IMR-90 (cell line): Measurements from ENCODE around the gene CCL2. TPM values are rescaled to one million over a fixed set of nuclear protein-coding genes. Genes with fewer than 3 reads are reported as not detected.
A peak's percentile ranks its signal among the peaks of the same experiment; 100 is the strongest.

Experiments
- ATAC-seq: fragments of 200-7000 bp; cut with Tn5 transposase; 2 replicates; pipeline ENCODE4 v1.9.1; 2020; ENCODE audit warnings: low read depth, mild to moderate bottlenecking, moderate library complexity
- BruUV-seq: library from RNA; stranded (reverse); fragments of 400-500 nt; replicated peaks from 2 replicates; lab custom pipeline; 2021; lab: Mats Ljungman, UMichigan
- CTCF ChIA-PET: fragments of 300-600 bp; formaldehyde crosslinking; extraction: SDS; loops from one replicate; lab custom pipeline; 2021; ENCODE audit warnings: antibody characterized with exemption; lab: Yijun Ruan, JAX
- POLR2A ChIA-PET: fragments of 300-600 bp; sonication (Branson Sonifier 250); formaldehyde crosslinking; loops from one replicate; lab custom pipeline; 2022; ENCODE audit warnings: antibody characterized with exemption; ENCODE audit not compliant: unreplicated experiment; lab: Charles Lee
- DNase-seq: peaks from one replicate; pipeline ENCODE4 v3.0.0; 2013
- H2AFZ ChIP-seq: replicated peaks from 2 replicates; pipeline ENCODE3; 2013; ENCODE audit warnings: low read length, mild to moderate bottlenecking; ENCODE audit not compliant: poor library complexity
- H2AK5ac ChIP-seq: 2 replicates; pipeline ENCODE4 v1.6.1; 2013; ENCODE audit warnings: low read depth, low read length, inconsistent platforms
- H2AK9ac ChIP-seq: replicated peaks from 2 replicates; pipeline ENCODE3; 2013; ENCODE audit warnings: mild to moderate bottlenecking, low read depth, low read length, moderate library complexity; ENCODE audit not compliant: poor library complexity
- H2BK120ac ChIP-seq: 2 replicates; pipeline ENCODE4 v1.6.1; 2013; ENCODE audit warnings: low read depth, low read length, inconsistent platforms
- H2BK15ac ChIP-seq: 3 replicates; pipeline ENCODE4 v1.6.1; 2013; ENCODE audit warnings: low read depth, low read length, inconsistent platforms
- H2BK20ac ChIP-seq: 2 replicates; pipeline ENCODE4 v1.6.1; 2013; ENCODE audit warnings: low read depth, mild to moderate bottlenecking, inconsistent platforms, low read length, moderate library complexity
- H2BK5ac ChIP-seq: 2 replicates; pipeline ENCODE4 v1.6.1; 2013; ENCODE audit warnings: mild to moderate bottlenecking, low read depth, low read length, inconsistent platforms; ENCODE audit not compliant: poor library complexity, severe bottlenecking
- H3K14ac ChIP-seq: replicated peaks from 2 replicates; pipeline ENCODE4 v1.6.1; 2013; ENCODE audit warnings: low read depth, low read length, inconsistent platforms
- H3K18ac ChIP-seq: 2 replicates; pipeline ENCODE4 v1.6.1; 2013; ENCODE audit warnings: low read depth, low read length, control low read depth
- H3K23ac ChIP-seq: 2 replicates; pipeline ENCODE4 v1.6.1; 2013; ENCODE audit warnings: low read depth, low read length, inconsistent platforms
- H3K27ac ChIP-seq: 2 replicates; pipeline ENCODE4 v1.5.1; 2013; ENCODE audit warnings: mild to moderate bottlenecking, control low read depth, low read length; ENCODE audit not compliant: insufficient read depth
- H3K27me3 ChIP-seq: 2 replicates; pipeline ENCODE4 v1.6.1; 2013; ENCODE audit warnings: low read length; ENCODE audit not compliant: control insufficient read depth, insufficient read depth
- H3K36me3 ChIP-seq: 2 replicates; pipeline ENCODE4 v1.6.1; 2013; ENCODE audit warnings: low read length, mixed read lengths; ENCODE audit not compliant: control insufficient read depth, insufficient read depth
- H3K4ac ChIP-seq: 2 replicates; pipeline ENCODE4 v1.6.1; 2013; ENCODE audit warnings: low read depth, low read length, inconsistent platforms
- H3K4me1 ChIP-seq: 2 replicates; pipeline ENCODE4 v1.6.1; 2013; ENCODE audit warnings: low read length, mixed read lengths; ENCODE audit not compliant: control insufficient read depth, insufficient read depth
- H3K4me2 ChIP-seq: 2 replicates; pipeline ENCODE4 v1.6.1; 2013; ENCODE audit warnings: low read depth, mild to moderate bottlenecking, control low read depth, low read length, moderate library complexity
- H3K4me3 ChIP-seq: 2 replicates; pipeline ENCODE4 v1.5.1; 2013; ENCODE audit warnings: low read depth, mild to moderate bottlenecking, control low read depth, low read length, moderate library complexity; ENCODE audit not compliant: insufficient read depth
- H3K56ac ChIP-seq: 2 replicates; pipeline ENCODE4 v1.6.1; 2013; ENCODE audit warnings: low read length, inconsistent platforms; ENCODE audit not compliant: insufficient read depth; ENCODE audit errors: extremely low read depth
- H3K79me1 ChIP-seq, 2 experiments: 2 replicates each; pipeline ENCODE4 v1.6.1; 2013; ENCODE audit warnings: low read length in 2 of 2, inconsistent platforms in 1 of 2, low read depth in 1 of 2
- H3K9ac ChIP-seq: 2 replicates; pipeline ENCODE4 v1.6.1; 2013; ENCODE audit warnings: low read depth, low read length, control low read depth
- H3K9me1 ChIP-seq: 2 replicates; pipeline ENCODE4 v1.6.1; 2013; ENCODE audit warnings: low read length, inconsistent platforms; ENCODE audit not compliant: insufficient read depth
- H3K9me3 ChIP-seq: 2 replicates; pipeline ENCODE4 v1.6.1; 2013; ENCODE audit warnings: low read length; ENCODE audit not compliant: control insufficient read depth, insufficient read depth
- H4K20me1 ChIP-seq: 2 replicates; pipeline ENCODE4 v1.6.1; 2013; ENCODE audit warnings: low read length, inconsistent platforms; ENCODE audit not compliant: insufficient read depth
- H4K5ac ChIP-seq: 2 replicates; pipeline ENCODE4 v1.6.1; 2013; ENCODE audit warnings: mild to moderate bottlenecking, low read depth, low read length, control low read depth
- H4K8ac ChIP-seq, 2 experiments: 2 replicates each; pipeline ENCODE4 v1.6.1; 2013; ENCODE audit warnings: low read depth in 2 of 2, low read length in 2 of 2, control low read depth in 1 of 2, inconsistent platforms in 1 of 2
- H4K91ac ChIP-seq: 2 replicates; pipeline ENCODE4 v1.6.1; 2013; ENCODE audit warnings: low read depth, low read length, inconsistent platforms; ENCODE audit not compliant: insufficient read depth
- BHLHE40 ChIP-seq: fragments of 150-350 bp; IDR thresholded peaks from 2 replicates; pipeline ENCODE4 v1.6.1; 2016; ENCODE audit warnings: mild to moderate bottlenecking, low read depth, low read length
- CEBPB ChIP-seq: IDR thresholded peaks from 2 replicates; pipeline ENCODE4 v1.6.1; 2012; ENCODE audit warnings: low read depth, low read length, improper control_type of control experiment
- CHD1 ChIP-seq: IDR thresholded peaks from 2 replicates; pipeline ENCODE4 v1.6.1; 2012; ENCODE audit warnings: low read depth, low read length, improper control_type of control experiment
- FOS ChIP-seq: fragments of 150-350 bp; IDR thresholded peaks from 2 replicates; pipeline ENCODE4 v1.6.1; 2016; ENCODE audit warnings: low read depth, low read length
- NFE2L2 ChIP-seq: fragments of 150-350 bp; IDR thresholded peaks from 2 replicates; pipeline ENCODE4 v1.6.1; 2016; ENCODE audit warnings: low read depth, mild to moderate bottlenecking, low read length
- POLR2A ChIP-seq: IDR thresholded peaks from 2 replicates; pipeline ENCODE4 v1.6.1; 2012; ENCODE audit warnings: mild to moderate bottlenecking, low read depth, low read length
- WGBS, 2 experiments: methylation state at CpG; one replicate each; pipeline versions ENCODE4 v1.1.5 to v1.1.7; 2013; ENCODE audit warnings: missing lambda C conversion rate in 2 of 2; ENCODE audit not compliant: insufficient read length in 1 of 2; ENCODE audit errors: extremely low coverage in 2 of 2; 5-methylcytosine and 5-hydroxymethylcytosine counted together
- dilution Hi-C: fragments of 300-500 bp; cut with HindIII; formaldehyde crosslinking; loops from one replicate; pipeline ENCODE4 v1.14.3; 2018; ENCODE audit warnings: low sequenced_read_pairs; ENCODE audit not compliant: unreplicated experiment
- in situ Hi-C: fragments of 300-500 bp; cut with MboI; formaldehyde crosslinking; loops from 3 replicates; pipeline ENCODE4 v1.14.3; 2019; ENCODE audit warnings: low sequenced_read_pairs, inconsistent platforms, mixed read lengths
- intact Hi-C: fragments of 100-400 bp; cut with micrococcal nuclease; formaldehyde crosslinking; loops from 2 replicates; pipeline ENCODE4 v1.10.0; 2022
- polyA plus RNA-seq, 3 experiments: library from polyadenylated mRNA; depleted of rRNA; stranded (reverse); fragments of >200 nt; gene quantifications; 2 replicates each; pipeline ENCODE4 v1.2.3, GENCODE V29; 2012; ENCODE audit warnings: low replicate concordance in 1 of 3
- total RNA-seq: library from RNA; depleted of rRNA; stranded (reverse); fragments of >200 nt; gene quantifications from 2 replicates; pipeline ENCODE4 v1.2.3, GENCODE V29; 2012
- TF ChIP-seq, protein P1 (sequence below): fragments of 150-350 bp; IDR thresholded peaks from 2 replicates; pipeline ENCODE4 v1.6.1; 2016; ENCODE audit warnings: low read depth, mild to moderate bottlenecking, low read length, moderate library complexity, borderline replicate concordance

CCL2 gene
- total and polyA plus RNA-seq, 2 of the 4 experiments (the other 2 are of a cell fraction): 103 to 206 TPM

- Histone ChIP-seq H3K4me3 (no peak overlapping the region), H3K23ac (no peak overlapping the region), H3K4me2 (no peak overlapping the region), H3K9ac (no peak overlapping the region), H4K8ac (peak overlapping the region in 1 of 2 experiments; percentile 11; a peak in 1 of 4 replicates), H3K18ac (peak overlapping the region; percentile 79; the same call in 1 of the 2 replicates), H3K14ac (peak overlapping the region; percentile 15), H2AK5ac (0 out of 2 replicates have a peak overlapping the region, but pooled peaks have one; percentile 9), H3K36me3 (no peaks in the 10 kb centered on the region), H3K4me1 (peaks cover 22% of the 10 kb centered on the region), H4K5ac (peak overlapping the region; percentile 50), H2AFZ (no peak overlapping the region), H2AK9ac (no peak overlapping the region), H2BK20ac (peak overlapping the region; percentile 39), H4K91ac (peak overlapping the region; percentile 25; the same call in 1 of the 2 replicates), H2BK120ac (peak overlapping the region; percentile 45), H3K27me3 (no peaks in the 10 kb centered on the region), H3K79me1 (no peaks in the 10 kb centered on the region), H3K56ac (no peak overlapping the region), H3K27ac (no peak overlapping the region), H3K9me1 (peaks cover 14% of the 10 kb centered on the region), H2BK5ac (no peak overlapping the region), H3K4ac (0 out of 2 replicates have a peak overlapping the region, but pooled peaks have one; percentile 1), H4K20me1 (no peaks in the 10 kb centered on the region), H2BK15ac (0 out of 3 replicates have a peak overlapping the region, but pooled peaks have one; percentile 2), H3K9me3 (no peaks in the 10 kb centered on the region)
- dilution Hi-C loops: no loop called here
- DNase-seq (peak; percentile 20), ATAC-seq (no peak)
- POLR2A ChIA-PET: no interaction called here
- 100% methylated on average over 1 of the region's 2 CpGs; no CpG with 5 or more reads in 1 of the 2 experiments for WGBS, 2 experiments
- no TSS peak for BruUV-seq
- in situ Hi-C loops: no loop called here
- TF ChIP-seq NFE2L2 (no peak), POLR2A (no peak), CEBPB (peak; percentile 31; the same call in 1 of the 2 replicates), CHD1 (no peak), FOS (no peak), BHLHE40 (no peak)
- TF ChIP-seq, protein P1, sequence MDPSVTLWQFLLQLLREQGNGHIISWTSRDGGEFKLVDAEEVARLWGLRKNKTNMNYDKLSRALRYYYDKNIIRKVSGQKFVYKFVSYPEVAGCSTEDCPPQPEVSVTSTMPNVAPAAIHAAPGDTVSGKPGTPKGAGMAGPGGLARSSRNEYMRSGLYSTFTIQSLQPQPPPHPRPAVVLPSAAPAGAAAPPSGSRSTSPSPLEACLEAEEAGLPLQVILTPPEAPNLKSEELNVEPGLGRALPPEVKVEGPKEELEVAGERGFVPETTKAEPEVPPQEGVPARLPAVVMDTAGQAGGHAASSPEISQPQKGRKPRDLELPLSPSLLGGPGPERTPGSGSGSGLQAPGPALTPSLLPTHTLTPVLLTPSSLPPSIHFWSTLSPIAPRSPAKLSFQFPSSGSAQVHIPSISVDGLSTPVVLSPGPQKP: no peak
- intact Hi-C loops: no loop called here
- CTCF ChIA-PET: interaction anchor here (1.0 to 2.4 kb wide), 3 partner anchors 24 to 102 kb away, joined by 3 to 9 read pairs (median 3); no protein-coding TSS in a partner anchor
Observed at GRCh38 chr17:34301986-34302385, 46.9 kb downstream of the CCL2 start.
